ENCODE data around the gene NMNAT2.
"Not testable (repeated sequence)": the region's sequence is repeated elsewhere in the genome, so short reads cannot be mapped to it uniquely, and the experiment has no call there.

Gene NMNAT2

GRCh38 chr1:183416850-183417771 is 1.1 kb downstream of the NMNAT2 start:
- peak; percentile 55 for DNase-seq

- no peak for DNase-seq
Observed at GRCh38 chr1:183414365-183414764, 3.8 kb downstream of the NMNAT2 start.

DNA sequence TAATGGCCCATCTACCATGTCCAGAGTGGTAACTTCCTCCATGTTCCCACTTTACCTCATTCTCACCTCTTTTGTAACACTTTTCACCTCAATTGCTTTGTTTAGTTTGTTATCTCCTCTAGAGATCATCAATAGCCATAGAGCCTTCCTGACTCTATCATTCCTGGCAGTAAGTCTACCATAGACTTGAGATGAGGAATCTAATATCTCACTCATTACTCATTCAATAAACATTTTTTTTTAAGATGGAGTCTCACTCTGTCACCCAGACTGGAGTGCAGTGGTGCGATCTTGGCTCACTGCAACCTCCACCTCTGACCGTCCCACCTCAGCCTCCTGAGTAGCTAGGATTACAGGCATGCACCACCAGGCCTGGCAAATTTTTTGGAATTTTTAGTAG is 7.1 kb downstream of the NMNAT2 start:
- DNase-seq = no peak

DNA sequence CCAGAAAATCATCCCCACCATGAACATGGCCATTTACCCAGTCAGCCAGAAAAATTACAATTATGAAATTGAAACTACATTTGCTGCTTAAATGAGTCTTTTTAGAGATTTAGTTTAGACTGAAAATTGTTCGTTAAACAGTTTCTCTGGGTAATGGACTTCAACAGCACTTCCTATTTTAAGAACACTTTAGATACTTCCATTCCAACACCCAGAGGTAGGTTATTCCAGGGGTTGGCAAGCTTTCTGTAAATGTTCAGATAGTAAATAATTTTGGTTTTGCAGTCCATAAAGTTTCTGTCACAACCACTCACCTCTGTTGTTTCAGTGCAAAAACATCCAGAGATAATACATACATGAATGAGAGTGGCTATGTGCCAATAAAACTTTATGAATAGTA is 10.2 kb downstream of the NMNAT2 start:
- DNase-seq = no peak

DNA sequence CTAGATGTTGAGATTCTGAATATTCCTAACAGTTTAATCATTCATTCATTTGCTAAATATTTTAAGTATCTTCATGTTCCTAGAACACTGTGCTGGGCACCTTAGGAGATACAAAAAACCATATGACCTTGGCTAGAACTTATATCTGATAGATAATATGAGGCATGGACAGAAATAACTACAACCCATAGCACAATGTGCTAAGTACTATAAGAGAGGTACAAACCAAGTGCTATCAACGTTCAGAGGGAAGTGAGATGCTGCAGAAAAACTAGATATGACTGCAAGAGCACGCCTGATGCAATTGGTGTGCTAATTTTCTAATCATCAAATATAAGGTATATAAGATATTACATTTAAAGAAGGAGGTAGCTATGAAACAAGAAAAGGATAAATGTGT is 10.7 kb downstream of the NMNAT2 start:
- no peak for DNase-seq

DNA sequence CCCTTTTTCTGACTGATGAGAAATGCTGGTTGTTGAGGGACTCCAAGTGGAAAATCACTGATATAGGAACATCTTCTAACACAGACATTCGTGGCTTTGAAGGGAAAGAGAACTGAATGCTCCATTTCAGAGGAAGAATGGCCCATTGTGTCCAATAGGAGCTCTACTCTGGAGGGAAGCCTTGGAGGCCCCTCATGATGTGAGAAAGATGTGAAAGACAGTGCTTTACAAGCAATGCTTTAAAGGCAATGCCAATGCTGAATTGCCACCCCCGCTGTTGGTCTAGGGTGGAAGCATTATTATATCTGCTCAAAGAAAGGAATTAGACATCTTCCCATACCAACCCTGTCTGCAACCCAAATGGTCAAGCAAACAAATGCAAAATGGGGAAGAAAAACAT is 13.7 kb downstream of the NMNAT2 start:
- DNase-seq = no peak

- no peak for DNase-seq
Observed at GRCh38 chr1:183403498-183403897, 14.7 kb downstream of the NMNAT2 start.

- DNase-seq = not testable (repeated sequence)
Observed at GRCh38 chr1:183401565-183401964, 16.6 kb downstream of the NMNAT2 start.

GRCh38 chr1:183394435-183394834 is 23.7 kb downstream of the NMNAT2 start:
- no peak for DNase-seq

- no peak for DNase-seq
Observed at GRCh38 chr1:183391863-183392262, 26.3 kb downstream of the NMNAT2 start.

DNA sequence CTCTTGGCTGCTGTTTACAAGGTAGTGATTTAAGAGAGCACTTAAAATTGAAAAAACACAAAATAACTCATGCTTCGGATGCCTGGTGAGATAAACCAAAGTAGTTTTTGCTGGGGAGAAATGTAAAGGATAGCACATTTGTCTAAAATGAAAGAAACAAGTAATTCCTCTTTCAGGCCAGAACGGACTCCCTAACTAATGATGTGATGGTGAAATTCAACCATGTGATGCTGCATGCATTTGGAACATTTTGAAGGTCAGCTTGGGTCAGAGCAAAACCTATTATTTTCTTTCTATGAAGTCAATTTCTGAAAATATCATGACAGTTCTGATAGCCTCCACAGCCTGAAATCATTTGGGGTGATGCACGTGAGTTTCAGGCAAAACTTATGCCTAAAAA is 27.6 kb downstream of the NMNAT2 start:
- DNase-seq = no peak

GRCh38 chr1:183388735-183389134 is 29.4 kb downstream of the NMNAT2 start:
- no peak for DNase-seq

GRCh38 chr1:183385340-183386144 is 32.6 kb downstream of the NMNAT2 start:
- no peak for DNase-seq

- no peak for DNase-seq
Observed at GRCh38 chr1:183379951-183380350, 38.2 kb downstream of the NMNAT2 start.

DNA sequence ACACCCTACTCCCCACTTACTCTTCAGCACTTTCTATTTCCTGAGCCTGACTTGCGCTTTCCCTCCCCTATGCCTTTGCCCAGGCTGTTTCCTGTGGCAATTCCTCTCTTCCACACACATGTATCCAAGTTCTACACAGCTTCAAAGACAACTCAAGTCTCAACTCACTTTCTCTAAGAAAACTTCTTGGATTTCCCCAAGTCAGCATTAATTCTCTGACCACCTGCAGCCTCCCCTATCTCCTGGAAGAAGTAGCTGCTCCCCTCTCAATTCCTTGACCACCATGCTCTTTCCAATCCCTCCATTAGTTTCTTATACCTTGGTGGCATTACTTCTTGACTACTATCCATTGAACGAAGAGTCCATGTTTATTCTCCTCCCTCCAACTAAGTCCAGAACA is 42.8 kb downstream of the NMNAT2 start:
- DNase-seq = no peak

GRCh38 chr1:183374825-183375224 is 43.4 kb downstream of the NMNAT2 start:
- DNase-seq = no peak

DNA sequence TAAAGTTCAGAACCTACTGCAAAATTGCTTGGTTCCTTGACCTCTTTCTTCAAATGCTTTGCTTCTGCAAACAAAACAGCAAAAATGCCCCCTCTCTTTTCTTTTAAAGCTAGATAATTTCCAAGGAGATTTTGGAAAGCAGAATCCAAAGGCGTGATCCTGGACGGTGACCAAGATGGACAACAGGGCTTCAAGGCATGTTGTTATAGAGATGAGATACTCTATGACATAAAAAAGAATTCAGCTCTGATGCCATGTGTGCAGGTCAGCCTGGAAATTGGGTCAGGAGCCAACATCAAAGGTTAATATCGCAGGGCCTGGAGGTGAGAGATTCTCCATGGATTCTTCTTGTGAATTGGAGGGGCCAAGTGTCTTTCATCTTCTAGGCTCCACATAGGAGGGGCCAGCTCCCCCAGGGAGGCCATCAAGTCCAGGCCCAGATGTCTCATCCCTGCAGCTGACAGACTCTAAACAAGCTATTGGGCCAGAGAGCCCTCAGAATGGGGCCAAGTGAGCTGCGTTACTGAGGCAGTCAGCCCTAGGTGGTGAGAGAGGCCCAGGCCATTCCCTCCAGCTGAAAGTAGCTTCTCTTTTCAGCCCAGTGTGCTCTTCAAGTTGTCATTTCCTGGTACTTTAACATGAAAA is 45.5 kb downstream of the NMNAT2 start:
- no peak for DNase-seq

- no peak for DNase-seq
Observed at GRCh38 chr1:183370399-183371058, 47.7 kb downstream of the NMNAT2 start.

GRCh38 chr1:183368213-183369108 is 49.7 kb downstream of the NMNAT2 start:
- no peak for DNase-seq

- DNase-seq = no peak
Observed at GRCh38 chr1:183366116-183366515, 52.1 kb downstream of the NMNAT2 start.

GRCh38 chr1:183365676-183366075 is 52.5 kb downstream of the NMNAT2 start:
- DNase-seq = no peak

- no peak for DNase-seq
Observed at GRCh38 chr1:183365093-183365492, 53.1 kb downstream of the NMNAT2 start.
